DND-41 (cell line): Measurements from ENCODE around the gene BCL2L1.
A peak's percentile ranks its signal among the peaks of the same experiment; 100 is the strongest.

Experiments used
- ATAC-seq: fragments of 200-7000 bp; cut with Tn5 transposase; 3 replicates; pipeline ENCODE4 v1.9.1; 2021; ENCODE audit warnings: low read depth; ENCODE audit not compliant: insufficient read depth
- DNase-seq: peaks from one replicate; pipeline ENCODE4 v3.0.0-alpha.2; 2020
- H2AFZ ChIP-seq: 2 replicates; pipeline ENCODE4 v1.6.0; 2012; ENCODE audit warnings: low read depth, low read length
- H3K27ac ChIP-seq: 2 replicates; pipeline ENCODE4 v1.5.1; 2012; ENCODE audit warnings: low read length, inconsistent platforms
- H3K27me3 ChIP-seq: fragments of 200-600 bp; sonication (generic); 2 replicates; pipeline ENCODE4 v1.6.0; 2012; ENCODE audit warnings: low read length, mild to moderate bottlenecking, inconsistent platforms; ENCODE audit not compliant: insufficient read depth, poor library complexity
- H3K36me3 ChIP-seq: 2 replicates; pipeline ENCODE4 v1.5.1; 2012; ENCODE audit warnings: low read length, inconsistent platforms; ENCODE audit not compliant: insufficient read depth
- H3K4me1 ChIP-seq: 2 replicates; pipeline ENCODE4 v1.5.1; 2012; ENCODE audit warnings: mild to moderate bottlenecking, low read length; ENCODE audit not compliant: insufficient read depth
- H3K4me2 ChIP-seq: 2 replicates; pipeline ENCODE4 v1.6.0; 2012; ENCODE audit warnings: mild to moderate bottlenecking, moderate library complexity, low read length, inconsistent platforms; ENCODE audit not compliant: insufficient read depth
- H3K4me3 ChIP-seq, 2 experiments: fragments of 200-600 bp in 1 of 2; shearing (Covaris generic) in 1 of 2; 2 replicates each; pipeline ENCODE4 v1.5.1; 2012 to 2016; ENCODE audit warnings: inconsistent platforms in 2 of 2, low read length in 2 of 2, mild to moderate bottlenecking in 2 of 2, low read depth in 1 of 2, moderate library complexity in 1 of 2
- H3K79me2 ChIP-seq: 2 replicates; pipeline ENCODE4 v1.6.0; 2012; ENCODE audit warnings: low read length, inconsistent platforms; ENCODE audit not compliant: insufficient read depth
- H3K9ac ChIP-seq: 2 replicates; pipeline ENCODE4 v1.6.0; 2012; ENCODE audit warnings: low read depth, mild to moderate bottlenecking, inconsistent platforms, low read length, moderate library complexity
- H3K9me3 ChIP-seq: 2 replicates; pipeline ENCODE4 v1.5.1; 2012; ENCODE audit warnings: low read length, moderate library complexity, mild to moderate bottlenecking, inconsistent platforms; ENCODE audit not compliant: insufficient read depth, severe bottlenecking
- H4K20me1 ChIP-seq: 2 replicates; pipeline ENCODE4 v1.6.0; 2012; ENCODE audit warnings: low read length; ENCODE audit not compliant: insufficient read depth
- CTCF ChIP-seq: IDR thresholded peaks from 2 replicates; pipeline ENCODE4 v1.5.1; 2012; ENCODE audit warnings: borderline replicate concordance, low read length, moderate library complexity, mild to moderate bottlenecking; ENCODE audit not compliant: poor library complexity, severe bottlenecking; ENCODE audit errors: extremely low read depth
- EZH2 ChIP-seq: IDR thresholded peaks from 3 replicates; pipeline ENCODE4 v1.6.1; 2012; ENCODE audit warnings: borderline replicate concordance, low read depth, mild to moderate bottlenecking, moderate library complexity, low read length, inconsistent platforms; ENCODE audit not compliant: severe bottlenecking

BCL2L1 gene

GRCh38 chr20:31715766-31716165 is 6.9 kb downstream of the BCL2L1 start:
- peaks cover 98% of the 10 kb centered on the region for H3K4me1 ChIP-seq
- H2AFZ ChIP-seq, result no peak overlapping the region
- peaks cover 98% of the 10 kb centered on the region for H3K36me3 ChIP-seq
- H3K4me3 ChIP-seq, result peak overlapping the region in 1 of 2 experiments; percentile 75; a peak in 2 of 4 replicates
- peaks cover 95% of the 10 kb centered on the region for H4K20me1 ChIP-seq
- peak overlapping the region; percentile 91 for H3K9ac ChIP-seq
- no peak for TF ChIP-seq EZH2
- no peak for TF ChIP-seq CTCF
- H3K4me2 ChIP-seq, result peak overlapping the region; percentile 89
- peak overlapping the region; percentile 64 for H3K27ac ChIP-seq
- H3K27me3 ChIP-seq, result no peaks in the 10 kb centered on the region
- H3K79me2 ChIP-seq, result peaks cover 100% of the 10 kb centered on the region
- no peaks in the 10 kb centered on the region for H3K9me3 ChIP-seq
- DNase-seq (no peak), ATAC-seq (peak; percentile 11; the same call in 1 of the 3 replicates)

- TF ChIP-seq CTCF (no peak), EZH2 (no peak)
- peak overlapping the region; percentile 32; the same call in 1 of the 2 replicates for H3K9ac ChIP-seq
- H2AFZ ChIP-seq, result no peak overlapping the region
- ATAC-seq (no peak), DNase-seq (no peak)
- peaks cover 95% of the 10 kb centered on the region for H3K36me3 ChIP-seq
- H3K4me2 ChIP-seq, result peak overlapping the region; percentile 89
- no peaks in the 10 kb centered on the region for H3K9me3 ChIP-seq
- peaks cover 98% of the 10 kb centered on the region for H3K4me1 ChIP-seq
- H3K27ac ChIP-seq, result peak overlapping the region; percentile 58
- H4K20me1 ChIP-seq, result peaks cover 92% of the 10 kb centered on the region
- peak overlapping the region in 1 of 2 experiments; percentile 23; a peak in 2 of 4 replicates for H3K4me3 ChIP-seq
- H3K79me2 ChIP-seq, result peaks cover 99% of the 10 kb centered on the region
- no peaks in the 10 kb centered on the region for H3K27me3 ChIP-seq
These were observed 9.1 kb downstream of the BCL2L1 start for GRCh38 chr20:31713312-31714273.

GRCh38 chr20:31712564-31713311 is 9.9 kb downstream of the BCL2L1 start:
- no peak overlapping the region for H2AFZ ChIP-seq
- DNase-seq (no peak), ATAC-seq (no peak)
- H3K4me2 ChIP-seq, result peak overlapping the region; percentile 89
- peaks cover 97% of the 10 kb centered on the region for H3K36me3 ChIP-seq
- peaks cover 99% of the 10 kb centered on the region for H3K4me1 ChIP-seq
- peaks cover 94% of the 10 kb centered on the region for H4K20me1 ChIP-seq
- peak overlapping the region in 1 of 2 experiments; percentile 23; a peak in 2 of 4 replicates for H3K4me3 ChIP-seq
- H3K9ac ChIP-seq, result peak overlapping the region; percentile 32
- H3K27me3 ChIP-seq, result no peaks in the 10 kb centered on the region
- peak overlapping the region; percentile 58 for H3K27ac ChIP-seq
- TF ChIP-seq CTCF (no peak), EZH2 (no peak)
- H3K79me2 ChIP-seq, result peaks cover 99% of the 10 kb centered on the region
- no peaks in the 10 kb centered on the region for H3K9me3 ChIP-seq
